Retinal pigment epithelial cell (primary cell): ENCODE measurements around the gene TTLL7.

Experiments used
- DNase-seq: peaks from one replicate; pipeline ENCODE4 v3.0.0-alpha.2; 2010; ENCODE audit warnings: low read depth
- H3K4me3 ChIP-seq: 2 replicates; pipeline ENCODE4 v1.5.1; 2011; ENCODE audit warnings: mild to moderate bottlenecking, low read length, control low read depth, moderate library complexity
- TF ChIP-seq, protein P1 (sequence below): conservative IDR thresholded peaks from 2 replicates; pipeline ENCODE4 v1.5.1; 2011; ENCODE audit warnings: low read depth, low read length, control low read depth, inconsistent platforms

Gene TTLL7

GRCh38 chr1:83828456-83828855 is 170.5 kb downstream of the TTLL7 start:
- TF ChIP-seq, protein P1, sequence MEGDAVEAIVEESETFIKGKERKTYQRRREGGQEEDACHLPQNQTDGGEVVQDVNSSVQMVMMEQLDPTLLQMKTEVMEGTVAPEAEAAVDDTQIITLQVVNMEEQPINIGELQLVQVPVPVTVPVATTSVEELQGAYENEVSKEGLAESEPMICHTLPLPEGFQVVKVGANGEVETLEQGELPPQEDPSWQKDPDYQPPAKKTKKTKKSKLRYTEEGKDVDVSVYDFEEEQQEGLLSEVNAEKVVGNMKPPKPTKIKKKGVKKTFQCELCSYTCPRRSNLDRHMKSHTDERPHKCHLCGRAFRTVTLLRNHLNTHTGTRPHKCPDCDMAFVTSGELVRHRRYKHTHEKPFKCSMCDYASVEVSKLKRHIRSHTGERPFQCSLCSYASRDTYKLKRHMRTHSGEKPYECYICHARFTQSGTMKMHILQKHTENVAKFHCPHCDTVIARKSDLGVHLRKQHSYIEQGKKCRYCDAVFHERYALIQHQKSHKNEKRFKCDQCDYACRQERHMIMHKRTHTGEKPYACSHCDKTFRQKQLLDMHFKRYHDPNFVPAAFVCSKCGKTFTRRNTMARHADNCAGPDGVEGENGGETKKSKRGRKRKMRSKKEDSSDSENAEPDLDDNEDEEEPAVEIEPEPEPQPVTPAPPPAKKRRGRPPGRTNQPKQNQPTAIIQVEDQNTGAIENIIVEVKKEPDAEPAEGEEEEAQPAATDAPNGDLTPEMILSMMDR = no peak
- DNase-seq = no peak
- no peak overlapping the region for H3K4me3 ChIP-seq

GRCh38 chr1:83827741-83828140 is 171.2 kb downstream of the TTLL7 start:
- TF ChIP-seq, protein P1 = no peak
- no peak overlapping the region for H3K4me3 ChIP-seq
- DNase-seq = no peak

DNA sequence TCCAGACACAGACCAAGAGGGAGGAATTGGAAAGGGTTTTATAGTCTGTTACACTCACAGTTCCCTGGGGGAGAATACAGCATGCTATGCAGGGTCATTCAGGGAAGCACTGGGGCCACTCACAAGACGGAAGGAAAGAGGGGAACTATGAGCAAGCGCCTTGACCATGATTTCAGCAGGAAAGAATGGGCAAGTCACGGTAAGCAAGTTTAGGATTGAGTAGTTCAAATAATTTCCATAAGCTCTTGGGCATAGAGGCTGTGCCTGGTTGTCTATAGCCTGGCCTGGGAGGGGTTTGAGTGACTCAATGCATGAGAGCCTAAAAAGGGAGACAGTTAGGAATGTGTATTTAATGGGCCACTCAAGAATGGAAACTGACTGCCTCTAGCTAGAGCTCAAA is 176.7 kb downstream of the TTLL7 start:
- TF ChIP-seq, protein P1 = no peak
- no peak overlapping the region for H3K4me3 ChIP-seq
- no peak for DNase-seq

DNA sequence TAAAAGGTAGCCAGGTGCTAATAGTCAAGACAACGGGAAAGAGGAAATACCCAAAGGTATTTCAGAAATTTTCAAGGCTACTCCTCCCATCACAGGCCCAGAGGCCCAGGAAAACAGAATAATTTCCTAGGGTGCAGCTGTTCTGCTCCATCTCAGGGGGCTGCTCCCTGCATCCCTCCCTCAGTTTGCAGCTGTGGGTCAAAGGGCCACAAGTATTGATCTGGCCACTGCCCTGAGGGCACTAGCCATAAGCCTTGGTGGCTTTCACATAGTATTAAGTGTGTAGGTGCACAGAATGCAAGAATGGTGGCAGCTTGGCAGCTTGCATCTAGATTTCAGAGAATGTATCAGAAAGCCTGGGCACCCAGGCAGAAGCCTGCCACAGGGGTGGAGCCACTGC is 179.5 kb downstream of the TTLL7 start:
- no peak for DNase-seq
- H3K4me3 ChIP-seq = no peak overlapping the region
- TF ChIP-seq, protein P1 = no peak

GRCh38 chr1:83818916-83819315 is 180.0 kb downstream of the TTLL7 start:
- TF ChIP-seq, protein P1 = no peak
- no peak for DNase-seq
- no peak overlapping the region for H3K4me3 ChIP-seq

DNA sequence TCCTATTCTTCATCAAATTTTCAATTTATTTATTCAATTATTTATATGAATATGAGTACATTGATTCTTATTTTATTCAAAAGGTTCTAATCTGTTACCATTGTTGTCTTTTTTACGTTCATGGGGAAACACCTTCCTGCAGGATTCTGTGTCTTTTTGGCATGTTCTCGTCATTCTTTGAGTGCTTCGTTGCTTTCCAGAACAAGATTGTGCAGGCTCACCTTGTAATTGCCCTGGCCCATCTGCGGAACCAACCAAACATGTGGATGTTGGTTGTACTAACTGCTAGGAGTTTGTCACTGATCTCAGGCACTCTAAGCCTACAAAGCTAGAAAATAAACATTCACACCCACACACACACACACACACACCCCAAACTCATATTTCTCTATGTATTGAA is 182.1 kb downstream of the TTLL7 start:
- no peak overlapping the region for H3K4me3 ChIP-seq
- DNase-seq = no peak
- TF ChIP-seq, protein P1 = no peak

DNA sequence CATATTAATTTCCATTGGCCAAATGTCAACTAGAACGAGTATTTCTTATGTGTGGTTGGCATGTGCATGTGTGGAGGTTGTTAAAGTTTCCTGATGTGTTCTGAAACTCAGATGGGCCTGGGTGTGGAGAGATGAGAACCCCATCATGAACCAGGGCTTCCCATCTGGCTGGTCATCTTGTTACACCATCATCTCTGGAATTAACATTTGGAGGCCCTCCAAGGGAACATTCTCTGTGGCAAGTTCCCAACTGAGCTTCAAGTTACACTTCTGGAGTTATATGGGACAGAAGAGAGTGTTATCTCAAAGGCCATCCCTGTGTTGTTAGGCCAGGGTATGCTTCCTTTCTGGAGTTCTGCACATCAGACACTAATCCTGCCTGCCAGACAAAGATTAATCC is 183.6 kb downstream of the TTLL7 start:
- no peak overlapping the region for H3K4me3 ChIP-seq
- TF ChIP-seq, protein P1 = no peak
- DNase-seq = no peak
